Measurements from ENCODE around the gene PKD2L1. TPM values are rescaled to one million over a fixed set of nuclear protein-coding genes. Genes with fewer than 3 reads are reported as not detected.
A peak's percentile ranks its signal among the peaks of the same experiment; 100 is the strongest.
"Not testable (repeated sequence)": the region's sequence is repeated elsewhere in the genome, so short reads cannot be mapped to it uniquely, and the experiment has no call there.

The PKD2L1 gene
- total and polyA plus RNA-seq, 10 donors, result 2.2 to 8.7 (median 3.9) TPM; not detected in 1

DNA sequence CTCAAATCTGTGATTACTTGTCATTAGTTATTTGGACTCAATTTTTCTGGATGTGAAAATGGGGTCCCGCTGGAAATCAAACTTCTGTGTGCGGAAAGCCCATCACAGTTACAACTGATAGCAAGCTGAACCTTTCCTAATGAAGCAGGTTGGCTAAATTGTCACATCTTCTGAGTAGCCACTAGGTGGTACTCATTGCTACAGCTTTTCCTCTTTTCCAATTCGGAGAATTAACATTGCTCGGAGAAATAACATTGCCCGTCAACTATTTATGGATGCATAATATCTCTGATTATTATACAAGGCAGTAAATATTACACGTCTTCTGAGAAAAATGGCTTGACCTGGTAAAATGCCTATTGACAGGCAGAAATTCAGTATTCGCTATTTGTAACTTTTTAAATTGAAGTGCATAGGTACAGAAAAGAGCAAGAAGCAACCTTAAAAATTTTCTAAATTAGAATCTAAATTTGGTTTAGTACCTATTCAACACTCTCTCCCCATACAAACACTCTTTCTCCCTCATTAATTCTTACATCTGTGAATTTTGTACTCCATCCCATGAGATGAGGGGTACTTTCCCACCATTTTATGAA is 26.2 kb downstream of the PKD2L1 start:
- Histone ChIP-seq H3K4me1 (peaks cover 0 to 6% (median 0%) of the 10 kb centered on the region in 6 donors), H3K9me3 (peaks cover 0 to 9% (median 0%) of the 10 kb centered on the region in 8 donors), H3K36me3 (no peaks in the 10 kb centered on the region), H3K27ac (no peak overlapping the region), H3K27me3 (replicated peaks in 1 of 7) (peaks cover 0 to 54% (median 0%) of the 10 kb centered on the region in 7 donors), H3K4me3 (no peak overlapping the region)
- TF ChIP-seq, protein P1, sequence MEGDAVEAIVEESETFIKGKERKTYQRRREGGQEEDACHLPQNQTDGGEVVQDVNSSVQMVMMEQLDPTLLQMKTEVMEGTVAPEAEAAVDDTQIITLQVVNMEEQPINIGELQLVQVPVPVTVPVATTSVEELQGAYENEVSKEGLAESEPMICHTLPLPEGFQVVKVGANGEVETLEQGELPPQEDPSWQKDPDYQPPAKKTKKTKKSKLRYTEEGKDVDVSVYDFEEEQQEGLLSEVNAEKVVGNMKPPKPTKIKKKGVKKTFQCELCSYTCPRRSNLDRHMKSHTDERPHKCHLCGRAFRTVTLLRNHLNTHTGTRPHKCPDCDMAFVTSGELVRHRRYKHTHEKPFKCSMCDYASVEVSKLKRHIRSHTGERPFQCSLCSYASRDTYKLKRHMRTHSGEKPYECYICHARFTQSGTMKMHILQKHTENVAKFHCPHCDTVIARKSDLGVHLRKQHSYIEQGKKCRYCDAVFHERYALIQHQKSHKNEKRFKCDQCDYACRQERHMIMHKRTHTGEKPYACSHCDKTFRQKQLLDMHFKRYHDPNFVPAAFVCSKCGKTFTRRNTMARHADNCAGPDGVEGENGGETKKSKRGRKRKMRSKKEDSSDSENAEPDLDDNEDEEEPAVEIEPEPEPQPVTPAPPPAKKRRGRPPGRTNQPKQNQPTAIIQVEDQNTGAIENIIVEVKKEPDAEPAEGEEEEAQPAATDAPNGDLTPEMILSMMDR (IDR thresholded peaks at IDR 0.05 in 8 of 11, conservative IDR thresholded peaks at IDR 0.05 in 3 of 11), result peak in 9 of 11 experiments; percentile 8 to 61 (median 41)
- no peak for TF ChIP-seq POLR2A (IDR thresholded peaks at IDR 0.05)
- intact Hi-C loops (cut with DNase I; ENCODE audit: low total_unique reads), result no loop called here
- DNase-seq, result no peak
- 31 to 37% (median 36%) methylated on average over 7 of the region's 7 CpGs for WGBS, 5 donors

- H3K27ac ChIP-seq; intact Hi-C loops (cut with DNase I; ENCODE audit: low total_unique reads); H3K36me3 ChIP-seq; H3K9me3 ChIP-seq; H3K4me3 ChIP-seq; H3K4me1 ChIP-seq; DNase-seq: not testable (repeated sequence)
- 66 to 74% (median 70%) methylated on average over 5 of the region's 5 CpGs for WGBS, 5 donors
- H3K27me3 ChIP-seq (replicated peaks in 1 of 7), result peaks cover 0 to 52% (median 0%) of the 10 kb centered on the region in 7 donors
Measured at GRCh38 chr10:100301123-100301522, 28.9 kb downstream of the PKD2L1 start.

- Histone ChIP-seq H3K27me3 (replicated peaks in 1 of 7) (peaks cover 0 to 53% (median 5%) of the 10 kb centered on the region in 7 donors), H3K4me1 (peaks cover 0 to 9% (median 0%) of the 10 kb centered on the region in 6 donors), H3K36me3 (no peaks in the 10 kb centered on the region), H3K9me3 (peaks cover 0 to 9% (median 0%) of the 10 kb centered on the region in 8 donors), H3K4me3 (no peak overlapping the region), H3K27ac (no peak overlapping the region)
- intact Hi-C loops (cut with DNase I; ENCODE audit: low total_unique reads), result no loop called here
- no peak for DNase-seq
- no peak for TF ChIP-seq POLR2AphosphoS5 (IDR thresholded peaks at IDR 0.05)
- no peak for TF ChIP-seq POLR2A (IDR thresholded peaks at IDR 0.05)
- TF ChIP-seq, protein P1 (IDR thresholded peaks at IDR 0.05 in 8 of 11, conservative IDR thresholded peaks at IDR 0.05 in 3 of 11), result no peak
- 53 to 71% (median 62%) methylated on average over 6 to 9 of the region's 9 CpGs for WGBS, 5 donors
Measured at GRCh38 chr10:100297242-100297641, 32.8 kb downstream of the PKD2L1 start.

GRCh38 chr10:100293066-100293465 is 37.0 kb downstream of the PKD2L1 start:
- H3K4me3 ChIP-seq, result no peak overlapping the region
- H3K27ac ChIP-seq, result peak overlapping the region in 3 of 8 donors; percentile 32 to 60 (median 60)
- H3K9me3 ChIP-seq, result no peaks in the 10 kb centered on the region
- H3K36me3 ChIP-seq, result no peaks in the 10 kb centered on the region
- TF ChIP-seq POLR2A (IDR thresholded peaks at IDR 0.05) (no peak), POLR2AphosphoS5 (IDR thresholded peaks at IDR 0.05) (no peak)
- TF ChIP-seq, protein P1 (IDR thresholded peaks at IDR 0.05 in 8 of 11, conservative IDR thresholded peaks at IDR 0.05 in 3 of 11), result no peak
- no peak for DNase-seq
- peaks cover 0 to 16% (median 0%) of the 10 kb centered on the region in 6 donors for H3K4me1 ChIP-seq
- intact Hi-C loops (cut with DNase I; ENCODE audit: low total_unique reads), result no loop called here
- H3K27me3 ChIP-seq (replicated peaks in 1 of 7), result peaks cover 0 to 38% (median 5%) of the 10 kb centered on the region in 7 donors

- H3K9me3 ChIP-seq; DNase-seq; H3K4me3 ChIP-seq; H3K36me3 ChIP-seq; intact Hi-C loops (cut with DNase I; ENCODE audit: low total_unique reads): not testable (repeated sequence)
- WGBS, 5 donors, result 51 to 81% (median 56%) methylated on average over 4 of the region's 4 CpGs
- Histone ChIP-seq H3K27ac (peak overlapping the region in 4 of 8 donors; percentile 49 to 77 (median 60)), H3K4me1 (peaks cover 0 to 19% (median under 1%) of the 10 kb centered on the region in 6 donors), H3K27me3 (replicated peaks in 1 of 7) (peaks cover 0 to 37% (median 5%) of the 10 kb centered on the region in 7 donors)
Measured at GRCh38 chr10:100292300-100292699, 37.7 kb downstream of the PKD2L1 start.

Measured in spleen (tissue), 11 donors.